Adrenal gland (tissue), 5 donors: ENCODE data around the gene TBATA.

Experiments
- POLR2A ChIP-seq, 2 donors: fragments of 450-650 bp; IDR thresholded peaks; one replicate each; pipeline ENCODE4 v1.6.1; 2017; ENCODE audit warnings: antibody characterized with exemption in 2 of 2, mild to moderate bottlenecking in 2 of 2, moderate library complexity in 1 of 2
- TF ChIP-seq, protein P1 (sequence below), 6 experiments: fragments of 450-650 bp in 4 of 6; fragments of 200-600 bp in 2 of 6; sonication (generic) in 1 of 6; IDR thresholded peaks; 1 replicate in 5 of 6; 2 replicates in 1 of 6; pipeline versions ENCODE4 v1.5.1 to v1.8.0; 2016 to 2021; ENCODE audit warnings: antibody characterized with exemption in 6 of 6, mild to moderate bottlenecking in 2 of 6, moderate library complexity in 1 of 6
- donor health status: DM: no; HTN: no; CAD: no.

DNA sequence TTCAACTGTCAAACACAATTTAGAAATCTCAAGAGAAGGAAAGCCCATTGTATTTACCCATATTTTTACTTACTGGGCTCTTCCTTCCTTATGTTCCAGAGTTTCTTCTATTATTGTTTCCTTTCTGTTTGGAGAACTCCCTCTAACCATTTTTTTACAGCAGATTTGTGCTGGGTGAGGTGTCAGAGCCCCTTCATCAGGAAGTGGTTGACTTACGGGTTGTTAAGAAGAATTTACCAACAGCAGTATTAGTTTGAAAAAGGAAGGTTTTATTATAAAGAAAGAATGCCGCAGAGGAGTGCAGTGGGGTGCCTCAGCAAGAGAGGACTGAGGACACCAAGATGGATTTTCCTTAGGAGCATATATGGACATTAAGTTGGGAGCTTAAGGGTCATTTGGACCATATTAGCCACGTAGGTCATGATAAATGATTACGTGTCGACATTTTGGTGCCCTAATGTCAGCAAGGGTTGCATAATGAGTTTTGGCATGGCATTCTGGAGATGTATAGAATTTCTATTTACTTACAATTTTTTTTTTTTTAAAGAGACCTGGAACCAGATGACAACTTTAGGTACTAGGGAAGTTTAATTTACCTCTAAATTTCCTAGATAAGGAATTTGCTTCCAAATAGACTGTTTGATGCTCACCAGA is 6.3 kb upstream of the TBATA start:
- TF ChIP-seq, protein P1, sequence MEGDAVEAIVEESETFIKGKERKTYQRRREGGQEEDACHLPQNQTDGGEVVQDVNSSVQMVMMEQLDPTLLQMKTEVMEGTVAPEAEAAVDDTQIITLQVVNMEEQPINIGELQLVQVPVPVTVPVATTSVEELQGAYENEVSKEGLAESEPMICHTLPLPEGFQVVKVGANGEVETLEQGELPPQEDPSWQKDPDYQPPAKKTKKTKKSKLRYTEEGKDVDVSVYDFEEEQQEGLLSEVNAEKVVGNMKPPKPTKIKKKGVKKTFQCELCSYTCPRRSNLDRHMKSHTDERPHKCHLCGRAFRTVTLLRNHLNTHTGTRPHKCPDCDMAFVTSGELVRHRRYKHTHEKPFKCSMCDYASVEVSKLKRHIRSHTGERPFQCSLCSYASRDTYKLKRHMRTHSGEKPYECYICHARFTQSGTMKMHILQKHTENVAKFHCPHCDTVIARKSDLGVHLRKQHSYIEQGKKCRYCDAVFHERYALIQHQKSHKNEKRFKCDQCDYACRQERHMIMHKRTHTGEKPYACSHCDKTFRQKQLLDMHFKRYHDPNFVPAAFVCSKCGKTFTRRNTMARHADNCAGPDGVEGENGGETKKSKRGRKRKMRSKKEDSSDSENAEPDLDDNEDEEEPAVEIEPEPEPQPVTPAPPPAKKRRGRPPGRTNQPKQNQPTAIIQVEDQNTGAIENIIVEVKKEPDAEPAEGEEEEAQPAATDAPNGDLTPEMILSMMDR (IDR thresholded peaks at IDR 0.05): no peak
- no peak for TF ChIP-seq POLR2A (IDR thresholded peaks at IDR 0.05)
